Activated B cell treated with CpG ODN at 0.5 μM for 24 hours (primary cell): ENCODE results near the gene FCN2. TPM values are rescaled to one million over a fixed set of nuclear protein-coding genes. Genes with fewer than 3 reads are reported as not detected.

ENCODE experiments used
- ATAC-seq: fragments of 200-7000 bp; cut with Tn5 transposase; one replicate; pipeline ENCODE4 v1.10.0; 2021; ENCODE audit warnings: low read depth, mild to moderate bottlenecking, moderate library complexity
- CTCF ChIA-PET: fragments of 350-600 bp; sonication (Branson Sonifier 250); formaldehyde crosslinking; loops from one replicate; lab custom pipeline; 2021; ENCODE audit warnings: antibody characterized with exemption; lab: Charles Lee
- POLR2A ChIA-PET: fragments of 350-600 bp; sonication (Branson Sonifier 250); formaldehyde crosslinking; loops from one replicate; lab custom pipeline; 2021; ENCODE audit warnings: antibody characterized with exemption; lab: Charles Lee
- DNase-seq: peaks from one replicate; pipeline ENCODE4 v3.0.0; 2022
- H3K27ac Mint-ChIP-seq: one replicate; pipeline ENCODE4 v1.8.0; 2020; ENCODE audit warnings: mixed read lengths
- H3K27me3 Mint-ChIP-seq: one replicate; pipeline ENCODE4 v1.8.0; 2021; ENCODE audit warnings: mixed read lengths
- H3K36me3 Mint-ChIP-seq: one replicate; pipeline ENCODE4 v1.8.0; 2021; ENCODE audit warnings: low read depth, mixed read lengths
- H3K4me1 Mint-ChIP-seq: one replicate; pipeline ENCODE4 v1.8.0; 2021; ENCODE audit warnings: mixed read lengths
- H3K4me3 Mint-ChIP-seq: one replicate; pipeline ENCODE4 v1.8.0; 2020; ENCODE audit warnings: mild to moderate bottlenecking, mixed read lengths
- H3K9me3 Mint-ChIP-seq: one replicate; pipeline ENCODE4 v1.8.0; 2020; ENCODE audit warnings: mixed read lengths
- intact Hi-C: fragments of 100-400 bp; cut with micrococcal nuclease; formaldehyde crosslinking; loops from one replicate; pipeline ENCODE4 v1.15.1; 2024
- total RNA-seq: library from RNA; stranded (reverse); gene quantifications from 2 replicates; pipeline ENCODE4 v1.2.3, GENCODE V29; 2022
- TF ChIP-seq, protein P1 (sequence below): fragments of 200-600 bp; IDR thresholded peaks from one replicate; pipeline ENCODE4 v1.8.0; 2022; ENCODE audit warnings: antibody characterized with exemption, mild to moderate bottlenecking

Gene FCN2
- total RNA-seq, 1 donor from 2014 or later, result not detected

GRCh38 chr9:134929193-134930158 lies 48.9 kb downstream of the FCN2 start:
- ATAC-seq, result peak; percentile 34
- POLR2A ChIA-PET, result interaction anchor here (0.6 kb wide), 1 partner anchor 146 kb away, joined by 3 read pairs; no protein-coding TSS in a partner anchor
- TF ChIP-seq, protein P1, sequence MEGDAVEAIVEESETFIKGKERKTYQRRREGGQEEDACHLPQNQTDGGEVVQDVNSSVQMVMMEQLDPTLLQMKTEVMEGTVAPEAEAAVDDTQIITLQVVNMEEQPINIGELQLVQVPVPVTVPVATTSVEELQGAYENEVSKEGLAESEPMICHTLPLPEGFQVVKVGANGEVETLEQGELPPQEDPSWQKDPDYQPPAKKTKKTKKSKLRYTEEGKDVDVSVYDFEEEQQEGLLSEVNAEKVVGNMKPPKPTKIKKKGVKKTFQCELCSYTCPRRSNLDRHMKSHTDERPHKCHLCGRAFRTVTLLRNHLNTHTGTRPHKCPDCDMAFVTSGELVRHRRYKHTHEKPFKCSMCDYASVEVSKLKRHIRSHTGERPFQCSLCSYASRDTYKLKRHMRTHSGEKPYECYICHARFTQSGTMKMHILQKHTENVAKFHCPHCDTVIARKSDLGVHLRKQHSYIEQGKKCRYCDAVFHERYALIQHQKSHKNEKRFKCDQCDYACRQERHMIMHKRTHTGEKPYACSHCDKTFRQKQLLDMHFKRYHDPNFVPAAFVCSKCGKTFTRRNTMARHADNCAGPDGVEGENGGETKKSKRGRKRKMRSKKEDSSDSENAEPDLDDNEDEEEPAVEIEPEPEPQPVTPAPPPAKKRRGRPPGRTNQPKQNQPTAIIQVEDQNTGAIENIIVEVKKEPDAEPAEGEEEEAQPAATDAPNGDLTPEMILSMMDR, result no peak
- CTCF ChIA-PET, result no interaction called here
- no peak for DNase-seq
- peak overlapping the region; percentile 49 for H3K4me3 Mint-ChIP-seq
- peak overlapping the region; percentile 33 for H3K27ac Mint-ChIP-seq
- intact Hi-C loops, result loop anchor here (10.0 kb wide), 1 partner anchor 765 kb away; the partner anchor contains the start of gene RNU6ATAC
- H3K36me3 Mint-ChIP-seq, result no peaks in the 10 kb centered on the region
- peaks cover 67% of the 10 kb centered on the region for H3K4me1 Mint-ChIP-seq
- H3K9me3 Mint-ChIP-seq, result peaks cover 2% of the 10 kb centered on the region
- peaks cover 34% of the 10 kb centered on the region for H3K27me3 Mint-ChIP-seq

DNA sequence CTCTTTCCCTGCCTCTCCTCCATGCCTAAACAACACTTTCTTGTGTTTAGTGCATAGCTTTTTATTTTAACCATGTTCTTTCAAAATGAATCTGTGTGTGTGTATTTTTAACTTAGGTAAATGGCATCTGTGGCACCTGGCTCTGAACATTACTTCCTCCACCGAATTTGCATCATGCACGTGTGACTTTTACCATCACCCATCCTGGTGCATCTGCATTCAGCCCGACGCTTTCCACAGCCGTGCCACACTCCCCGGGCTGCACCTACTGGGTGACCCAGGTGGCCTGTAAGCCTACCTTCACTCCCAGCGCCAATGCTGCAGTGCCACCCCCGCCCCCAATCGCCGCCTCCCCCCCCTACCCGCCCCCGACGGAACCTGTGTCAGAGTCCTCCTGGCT lies 49.8 kb downstream of the FCN2 start:
- DNase-seq, result no peak
- intact Hi-C loops, result loop anchor here (10.0 kb wide), 1 partner anchor 766 kb away; the partner anchor contains the start of gene RNU6ATAC
- Mint-ChIP-seq H3K27me3 (peaks cover 39% of the 10 kb centered on the region), H3K9me3 (peaks cover 2% of the 10 kb centered on the region), H3K4me1 (peaks cover 71% of the 10 kb centered on the region), H3K4me3 (peak overlapping the region; percentile 69), H3K27ac (peak overlapping the region; percentile 33), H3K36me3 (no peaks in the 10 kb centered on the region)
- TF ChIP-seq, protein P1, result no peak
- ChIA-PET CTCF (no interaction called here), POLR2A (no interaction called here)
- peak; percentile 81 for ATAC-seq

GRCh38 chr9:134932171-134932570 lies 51.6 kb downstream of the FCN2 start:
- CTCF ChIA-PET, result no interaction called here
- DNase-seq, result no peak
- intact Hi-C loops, result loop anchor here (10.0 kb wide), 1 partner anchor 767 kb away; the partner anchor contains the start of gene RNU6ATAC

GRCh38 chr9:134932606-134933005 lies 52.0 kb downstream of the FCN2 start:
- H3K4me3 Mint-ChIP-seq, result no peak overlapping the region

More at GRCh38 chr9:134932171-134932570, 51.6 kb downstream of the FCN2 start:
- Mint-ChIP-seq H3K27me3 (peaks cover 34% of the 10 kb centered on the region), H3K27ac (no peak overlapping the region), H3K36me3 (no peaks in the 10 kb centered on the region), H3K4me3 (no peak overlapping the region), H3K9me3 (peaks cover 2% of the 10 kb centered on the region), H3K4me1 (peaks cover 89% of the 10 kb centered on the region)
- TF ChIP-seq, protein P1, result no peak
- POLR2A ChIA-PET, result no interaction called here
- no peak for ATAC-seq

More at GRCh38 chr9:134932606-134933005, 52.0 kb downstream of the FCN2 start:
- TF ChIP-seq, protein P1, result no peak
- DNase-seq (no peak), ATAC-seq (peak; percentile 12)
- H3K4me1 Mint-ChIP-seq, result peaks cover 93% of the 10 kb centered on the region
- peaks cover 2% of the 10 kb centered on the region for H3K9me3 Mint-ChIP-seq
- intact Hi-C loops, result loop anchor here (10.0 kb wide), 1 partner anchor 768 kb away; the partner anchor contains the start of gene RNU6ATAC
- no peak overlapping the region for H3K27ac Mint-ChIP-seq
- H3K36me3 Mint-ChIP-seq, result no peaks in the 10 kb centered on the region
- ChIA-PET POLR2A (no interaction called here), CTCF (no interaction called here)
- H3K27me3 Mint-ChIP-seq, result peaks cover 34% of the 10 kb centered on the region
